Sigmoid colon (tissue), 7 donors: ENCODE measurements around the gene MEF2D. TPM values are rescaled to one million over a fixed set of nuclear protein-coding genes. Genes with fewer than 3 reads are reported as not detected.
A peak's percentile ranks its signal among the peaks of the same experiment; 100 is the strongest.

Experiments used
- DNase-seq: peaks from one replicate; pipeline ENCODE4 v3.0.0-alpha.2; 2019
- H3K27ac ChIP-seq, 4 donors: fragments of 200-600 bp; sonication (generic); one replicate each; pipeline ENCODE4 v1.5.1; 2016 to 2019; ENCODE audit warnings: mild to moderate bottlenecking in 1 of 4
- H3K27me3 ChIP-seq, 3 donors: fragments of 200-600 bp; sonication (generic); one replicate each; pipeline ENCODE4 v1.5.1; 2019; ENCODE audit warnings: mild to moderate bottlenecking in 1 of 3
- H3K36me3 ChIP-seq, 4 donors: fragments of 200-600 bp; sonication (generic); one replicate each; pipeline ENCODE4 v1.5.1; 2016 to 2019
- H3K4me1 ChIP-seq, 4 donors: fragments of 200-600 bp; sonication (generic); one replicate each; pipeline ENCODE4 v1.5.1; 2017 to 2019
- H3K4me3 ChIP-seq, 4 donors: fragments of 200-600 bp; sonication (generic); one replicate each; pipeline ENCODE4 v1.5.1; 2017 to 2019; ENCODE audit warnings: mild to moderate bottlenecking in 2 of 4, moderate library complexity in 1 of 4
- H3K9me3 ChIP-seq, 4 donors: fragments of 200-600 bp in 3 of 4; sonication (generic) in 3 of 4; one replicate each; pipeline versions ENCODE4 v1.5.1 to v1.6.1; 2013 to 2019
- CTCF ChIP-seq, 4 experiments: fragments of 450-650 bp in 3 of 4; fragments of 200-600 bp in 1 of 4; IDR thresholded peaks; one replicate each; pipeline ENCODE4 v1.5.1; 2016 to 2019; ENCODE audit warnings: antibody characterized with exemption in 4 of 4, mild to moderate bottlenecking in 3 of 4, moderate library complexity in 2 of 4
- EP300 ChIP-seq, 4 donors: sonication (generic); formaldehyde crosslinking; IDR thresholded peaks; one replicate each; pipeline ENCODE4 v1.6.1; 2017; ENCODE audit warnings: antibody characterized with exemption in 4 of 4
- POLR2A ChIP-seq, 2 donors: fragments of 450-650 bp; IDR thresholded peaks; one replicate each; pipeline ENCODE4 v1.6.1; 2016; ENCODE audit warnings: antibody characterized with exemption in 2 of 2, mild to moderate bottlenecking in 2 of 2, moderate library complexity in 2 of 2
- POLR2AphosphoS5 ChIP-seq, 4 donors: sonication (generic); formaldehyde crosslinking; IDR thresholded peaks; one replicate each; pipeline ENCODE4 v1.6.1; 2017; ENCODE audit warnings: antibody characterized with exemption in 4 of 4
- WGBS, 2 donors: extraction: QIAGEN DNeasy Blood & Tissue Kit; methylation state at CpG; one replicate each; pipeline ENCODE4 v1.1.7; 2013; 5-methylcytosine and 5-hydroxymethylcytosine counted together
- intact Hi-C: fragments of 100-400 bp; cut with DNase I; formaldehyde crosslinking; loops from one replicate; pipeline ENCODE4 v1.15.1; 2023
- polyA plus RNA-seq, 3 donors: library from polyadenylated mRNA; stranded (reverse); fragments of 200-250 nt; gene quantifications; one replicate each; pipeline ENCODE4 v1.2.3, GENCODE V29; 2013
- total RNA-seq, 4 donors: library from RNA; depleted of rRNA; stranded (reverse); fragments of >200 nt; gene quantifications; one replicate each; pipeline ENCODE4 v1.1.0, GENCODE V29; 2016
- donor health status: healthy with polysubstance abuse.
- donor health status: Bipolar disorder and iron deficiency.
- donor health status: healthy.

The MEF2D gene
- total and polyA plus RNA-seq, 7 donors, result 13.2 to 61.6 (median 39.8) TPM

DNA sequence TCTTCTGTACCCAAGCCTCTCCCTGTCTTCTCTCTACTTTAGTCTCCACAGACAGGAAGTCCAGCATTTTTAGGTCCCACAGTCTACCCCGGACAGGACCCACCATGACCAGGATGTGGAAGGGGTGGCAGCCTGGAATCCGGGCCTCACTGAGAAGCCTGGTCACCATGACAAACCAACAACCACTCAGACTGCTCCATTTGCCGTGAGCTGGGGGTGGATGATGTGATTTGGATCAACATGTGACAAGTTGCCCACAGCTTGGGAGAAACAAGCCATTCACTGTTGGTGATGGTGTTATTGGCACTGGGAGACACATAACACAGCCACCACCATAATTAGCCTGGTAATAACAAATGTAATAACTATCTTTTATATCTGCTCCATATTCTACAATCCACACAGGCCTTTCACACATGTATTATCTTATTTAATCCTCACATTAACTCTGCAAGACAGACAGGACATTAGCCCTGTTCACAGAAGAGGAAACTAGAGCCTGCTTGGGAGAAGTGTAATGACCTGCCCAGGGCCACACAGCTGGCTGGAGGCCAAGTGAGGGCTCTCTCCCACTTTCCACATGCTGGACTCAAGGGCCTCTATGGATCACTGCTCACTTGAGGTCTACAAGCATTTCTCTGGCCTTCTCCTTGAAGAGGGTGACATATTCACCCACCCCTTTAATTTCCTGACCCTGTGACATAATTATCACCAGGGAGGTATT is 22.9 kb downstream of the MEF2D start:
- no peaks in the 10 kb centered on the region for H3K27me3 ChIP-seq
- intact Hi-C loops, result loop anchor here (2.0 to 5.0 kb wide), 2 partner anchors 23 to 35 kb away; partner anchors contain the start of gene MEF2D
- H3K4me1 ChIP-seq, result peaks cover 0 to 83% (median 77%) of the 10 kb centered on the region in 4 donors
- DNase-seq, result peak; percentile 57
- H3K36me3 ChIP-seq, result peaks cover 64 to 97% (median 73%) of the 10 kb centered on the region in 4 donors
- WGBS, 2 donors, result 85 to 90% methylated on average over 3 of the region's 3 CpGs
- H3K9me3 ChIP-seq, result no peaks in the 10 kb centered on the region
- peak overlapping the region; percentile 89 to 98 (median 90) for H3K27ac ChIP-seq
- TF ChIP-seq POLR2AphosphoS5 (IDR thresholded peaks at IDR 0.05) (no peak), POLR2A (IDR thresholded peaks at IDR 0.05) (no peak), EP300 (IDR thresholded peaks at IDR 0.05) (no peak), CTCF (IDR thresholded peaks at IDR 0.05) (no peak)
- no peak overlapping the region for H3K4me3 ChIP-seq

DNA sequence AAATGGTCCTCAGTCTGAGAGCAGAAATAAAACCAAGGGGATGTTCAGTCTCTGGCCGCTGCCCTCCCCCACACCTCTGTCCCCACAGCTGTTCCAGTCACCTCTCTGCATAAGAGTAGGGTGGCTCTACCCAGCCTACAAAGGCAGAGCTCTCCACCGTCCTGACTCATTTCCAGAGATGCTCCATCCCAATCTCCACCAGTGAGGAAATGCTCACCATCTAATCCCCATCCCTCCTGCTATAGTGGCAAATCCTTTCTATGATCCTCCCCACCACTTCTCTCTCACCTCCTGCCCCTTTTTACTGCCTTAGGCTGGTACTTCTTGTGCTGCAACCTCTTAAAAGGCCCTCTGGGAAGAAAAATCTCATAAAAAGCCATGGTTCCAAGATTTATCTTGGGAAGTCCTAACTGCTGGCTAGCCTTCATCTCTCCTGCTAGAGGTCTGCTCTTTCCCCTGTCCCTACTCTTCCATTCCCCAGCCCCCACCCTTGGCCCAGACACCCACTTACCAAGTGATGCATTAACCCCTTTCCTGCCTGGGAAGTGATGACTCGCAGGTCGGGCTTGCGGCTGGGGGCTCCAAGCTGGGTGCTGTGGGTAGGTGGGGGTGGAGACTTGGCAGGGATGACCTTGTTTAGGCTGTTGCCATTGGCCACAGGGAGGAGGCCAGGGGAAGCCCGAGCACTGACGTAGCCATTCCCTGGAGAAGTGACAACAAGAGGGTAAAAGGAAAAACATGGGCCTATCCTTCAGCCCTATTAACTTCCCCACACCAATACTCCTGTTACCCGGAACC is 23.9 kb downstream of the MEF2D start:
- Histone ChIP-seq H3K27ac (peak overlapping the region; percentile 89 to 98 (median 90)), H3K4me1 (peaks cover 0 to 83% (median 78%) of the 10 kb centered on the region in 4 donors), H3K27me3 (no peaks in the 10 kb centered on the region), H3K4me3 (peak overlapping the region in 1 of 4 donors; percentile 5), H3K9me3 (no peaks in the 10 kb centered on the region), H3K36me3 (peaks cover 55 to 97% (median 73%) of the 10 kb centered on the region in 4 donors)
- WGBS, 2 donors, result 66 to 74% methylated on average over 8 of the region's 8 CpGs
- TF ChIP-seq POLR2AphosphoS5 (IDR thresholded peaks at IDR 0.05), result peak in 1 of 4 donors; percentile 18
- TF ChIP-seq CTCF (IDR thresholded peaks at IDR 0.05), result no peak
- TF ChIP-seq EP300 (IDR thresholded peaks at IDR 0.05), result peak in 2 of 4 donors; percentile 27 to 77
- TF ChIP-seq POLR2A (IDR thresholded peaks at IDR 0.05), result no peak
- intact Hi-C loops, result loop anchor here (2.0 to 5.0 kb wide), 2 partner anchors 24 to 36 kb away; partner anchors contain the start of gene MEF2D
- peak; percentile 88 for DNase-seq

GRCh38 chr1:156475568-156476500 is 24.7 kb downstream of the MEF2D start:
- Histone ChIP-seq H3K27ac (peak overlapping the region; percentile 89 to 98 (median 90)), H3K27me3 (no peaks in the 10 kb centered on the region), H3K36me3 (peaks cover 46 to 97% (median 67%) of the 10 kb centered on the region in 4 donors), H3K4me1 (peaks cover 0 to 83% (median 77%) of the 10 kb centered on the region in 4 donors), H3K9me3 (no peaks in the 10 kb centered on the region), H3K4me3 (peak overlapping the region in 1 of 4 donors; percentile 5)
- 77 to 79% methylated on average over 25 of the region's 25 CpGs for WGBS, 2 donors
- TF ChIP-seq POLR2A (IDR thresholded peaks at IDR 0.05) (no peak), CTCF (IDR thresholded peaks at IDR 0.05) (no peak), EP300 (IDR thresholded peaks at IDR 0.05) (peak; percentile 78 to 99 (median 92)), POLR2AphosphoS5 (IDR thresholded peaks at IDR 0.05) (peak; percentile 88 to 98 (median 91))
- intact Hi-C loops, result loop anchor here (1.0 to 5.0 kb wide), 3 partner anchors 18 to 36 kb away; partner anchors contain the start of gene MEF2D
- peak; percentile 99 for DNase-seq

DNA sequence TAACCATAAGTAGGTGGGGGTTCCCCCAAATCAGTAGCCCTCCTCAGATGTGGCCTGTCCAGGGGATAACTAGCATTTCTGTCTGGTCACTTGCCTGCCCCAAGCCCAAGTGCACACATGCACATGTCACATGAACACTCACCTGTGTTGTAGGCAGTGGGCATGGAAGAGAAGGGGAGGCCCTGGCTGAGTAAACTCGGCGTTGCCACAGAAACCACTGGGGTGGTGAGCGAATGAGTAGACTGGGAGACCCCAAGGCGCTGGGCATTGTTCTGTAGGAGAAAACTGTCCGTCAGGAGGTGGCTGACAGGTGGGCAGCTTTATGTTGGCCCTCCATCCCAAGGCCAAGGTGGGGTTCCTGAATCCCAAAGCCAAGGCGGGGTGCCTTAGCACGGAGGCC is 25.6 kb downstream of the MEF2D start:
- Histone ChIP-seq H3K4me1 (peaks cover 0 to 75% (median 68%) of the 10 kb centered on the region in 4 donors), H3K27me3 (no peaks in the 10 kb centered on the region), H3K4me3 (no peak overlapping the region), H3K36me3 (peaks cover 38 to 97% (median 64%) of the 10 kb centered on the region in 4 donors), H3K9me3 (no peaks in the 10 kb centered on the region), H3K27ac (peak overlapping the region; percentile 89 to 98 (median 90))
- TF ChIP-seq EP300 (IDR thresholded peaks at IDR 0.05) (no peak), POLR2A (IDR thresholded peaks at IDR 0.05) (no peak), POLR2AphosphoS5 (IDR thresholded peaks at IDR 0.05) (no peak), CTCF (IDR thresholded peaks at IDR 0.05) (no peak)
- 87 to 91% methylated on average over 7 of the region's 7 CpGs for WGBS, 2 donors
- DNase-seq, result peak; percentile 69
- intact Hi-C loops, result loop anchor here (1.0 to 5.0 kb wide), 2 partner anchors 17 to 37 kb away; no protein-coding TSS in a partner anchor
